Jurkat, Clone E6-1 (cell line): ENCODE results near the gene ADCYAP1. TPM values are rescaled to one million over a fixed set of nuclear protein-coding genes. Genes with fewer than 3 reads are reported as not detected.
"Not testable (repeated sequence)": the region's sequence is repeated elsewhere in the genome, so short reads cannot be mapped to it uniquely, and the experiment has no call there.

Experiments used
- DNase-seq: peaks from one replicate; pipeline ENCODE4 v3.0.0-alpha.2; 2011; ENCODE audit warnings: low read depth, low spot score
- H3K4me3 ChIP-seq: 2 replicates; pipeline ENCODE4 v1.5.1; 2011; ENCODE audit warnings: mild to moderate bottlenecking, low read length, control low read depth, moderate library complexity
- polyA plus RNA-seq: library from polyadenylated mRNA; unstranded; fragments of >200 nt; gene quantifications from one replicate; pipeline ENCODE4 v1.2.1, GENCODE V29; 2012; ENCODE audit warnings: missing spikeins; ENCODE audit not compliant: insufficient read length, insufficient read depth

ADCYAP1 gene
- polyA plus RNA-seq, result 41.6 TPM

DNA sequence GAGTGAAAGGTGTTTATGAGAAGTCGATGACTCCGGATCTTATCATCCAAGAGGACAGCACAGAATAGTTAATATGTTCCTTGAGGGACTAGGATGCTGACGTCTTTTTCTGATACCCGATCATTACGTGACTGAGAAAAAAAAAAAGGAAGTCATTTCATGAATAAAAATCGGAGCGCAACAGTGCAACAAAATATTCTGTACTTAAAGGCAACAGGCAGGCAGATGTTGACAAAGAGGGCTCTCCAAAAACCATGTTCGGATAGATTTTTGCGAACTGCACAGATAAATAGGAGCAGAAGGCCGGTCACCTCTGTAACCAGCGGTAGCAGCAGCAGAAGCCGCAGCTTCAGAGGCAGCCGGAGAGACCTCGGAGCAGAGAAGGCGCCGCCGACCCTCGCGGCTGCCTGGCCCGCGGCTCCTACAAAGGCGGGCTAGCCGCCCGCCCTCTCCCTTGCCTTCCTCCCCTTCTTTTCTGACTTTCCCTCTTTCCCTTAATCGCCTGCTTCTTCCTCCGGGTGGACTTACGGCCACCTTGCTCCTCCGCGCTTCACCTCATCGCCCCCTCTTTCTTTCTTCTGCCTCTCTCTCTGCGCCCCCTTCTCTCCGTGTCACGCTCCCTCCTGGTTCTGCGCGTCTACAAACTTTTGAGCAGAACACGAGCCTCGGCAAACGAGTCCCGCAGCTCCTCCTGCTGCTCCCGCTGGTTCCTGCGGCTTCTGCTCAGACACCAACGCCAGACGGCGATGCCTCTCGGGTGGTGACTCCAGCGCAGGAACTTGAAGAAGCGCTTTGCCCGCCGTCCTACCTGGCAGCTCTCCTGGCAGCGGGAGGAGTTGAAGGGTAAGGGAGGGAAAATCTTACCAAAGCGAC is at the start of gene ADCYAP1:
TSS of gene ADCYAP1 (plus strand) at position 654 of the 873 bp plus-strand sequence. CDS start 516 bp downstream, outside the sequence.
- H3K4me3 ChIP-seq, result no peak within 1 kb of the TSS
- no peak for DNase-seq

DNA sequence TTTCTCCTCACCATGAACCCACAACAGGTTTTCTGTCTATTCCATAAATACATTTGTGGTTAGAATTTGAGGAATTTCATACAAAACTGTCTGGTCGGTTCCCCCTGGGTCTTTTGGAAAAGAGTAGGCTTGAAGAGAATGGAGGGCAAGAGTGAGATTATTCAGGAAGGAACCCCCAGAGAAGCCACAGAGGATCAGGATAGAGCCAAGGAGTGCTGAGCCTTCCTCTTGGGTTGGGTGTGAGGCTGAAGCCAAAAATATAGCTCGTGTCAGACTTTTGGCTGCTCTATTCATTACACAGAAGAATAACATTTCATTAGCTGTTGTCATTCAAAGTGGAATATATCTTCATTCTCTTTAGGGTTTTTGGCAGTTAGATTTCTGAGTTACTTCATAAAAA is 46.7 kb upstream of the ADCYAP1 start:
- no peak overlapping the region for H3K4me3 ChIP-seq
- DNase-seq, result no peak

DNA sequence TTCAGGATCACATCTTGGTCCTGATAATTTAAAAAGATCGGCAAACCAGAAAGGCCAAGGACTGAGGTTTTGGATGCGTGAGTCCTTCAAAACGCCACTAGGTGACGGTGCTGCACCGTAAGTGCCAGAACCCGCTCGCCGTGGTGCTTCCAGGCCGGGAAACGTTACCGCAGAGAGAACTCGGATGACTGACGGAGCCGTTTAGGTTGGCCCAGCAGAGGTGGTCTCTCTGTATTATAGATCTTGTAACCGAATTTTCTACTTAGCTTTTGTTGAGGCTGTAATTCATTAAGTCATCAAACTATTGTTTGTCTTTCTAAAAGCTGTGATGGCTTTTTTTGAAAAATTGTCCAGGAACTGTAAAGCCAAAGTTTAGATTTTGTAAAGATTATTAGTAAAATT is 39.8 kb upstream of the ADCYAP1 start:
- H3K4me3 ChIP-seq, result no peak overlapping the region
- peak; percentile 82 for DNase-seq

DNA sequence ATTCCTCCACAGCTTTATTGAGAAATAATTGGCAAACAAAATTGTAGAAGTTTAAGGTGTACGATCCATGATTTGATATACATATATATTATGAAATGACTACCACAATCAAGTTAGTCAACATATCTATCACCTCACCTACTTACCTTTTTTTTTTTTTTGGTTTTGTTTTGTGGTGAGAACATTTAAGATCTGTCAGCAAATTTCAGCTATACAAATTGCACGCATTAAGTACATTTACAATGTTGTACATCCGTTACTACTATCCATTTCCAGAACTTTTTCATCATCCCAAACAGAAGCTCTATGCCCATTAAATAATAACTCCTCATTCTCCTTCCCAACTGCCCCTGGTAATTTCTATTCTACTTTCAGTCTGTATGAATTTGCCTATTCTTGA is 37.4 kb upstream of the ADCYAP1 start:
- DNase-seq, result no peak
- no peak overlapping the region for H3K4me3 ChIP-seq

DNA sequence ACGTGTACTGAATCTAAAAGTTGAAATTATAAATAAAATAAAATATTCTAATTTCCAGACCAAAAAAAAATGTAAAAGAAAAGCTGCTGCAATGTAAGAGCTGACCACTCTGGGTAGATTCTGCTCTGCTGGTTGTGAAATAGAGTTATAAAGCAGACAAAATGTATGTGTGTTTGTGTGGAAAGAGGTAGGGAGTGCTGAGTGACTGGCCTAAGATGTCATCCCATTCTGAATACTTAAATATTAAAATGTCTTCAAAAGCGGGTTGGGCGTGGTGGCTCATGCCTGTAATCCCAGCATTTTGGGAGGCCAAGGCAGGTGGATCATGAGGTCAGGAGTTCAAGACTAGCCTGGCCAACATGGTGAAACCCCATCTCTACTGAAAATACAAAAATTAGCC is 31.2 kb upstream of the ADCYAP1 start:
- not testable (repeated sequence) for H3K4me3 ChIP-seq, DNase-seq

DNA sequence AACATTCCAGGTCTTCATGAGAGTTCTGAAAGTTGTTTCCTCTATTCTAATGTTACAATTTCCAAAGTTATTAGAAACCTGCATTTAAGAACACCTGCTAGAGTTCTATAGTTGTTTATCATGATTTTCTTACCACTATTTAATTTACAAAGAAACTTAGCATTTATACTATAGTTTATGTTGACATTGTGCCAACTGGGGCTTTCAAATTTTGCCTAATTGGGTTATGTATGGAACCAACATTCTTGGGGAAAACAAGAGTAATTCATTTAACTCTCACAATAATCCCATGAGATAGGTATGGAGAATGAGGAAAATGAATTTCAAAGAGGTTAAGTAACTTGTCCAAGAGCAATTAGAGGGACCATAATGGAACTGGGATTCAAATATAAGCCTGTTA is 28.8 kb upstream of the ADCYAP1 start:
- no peak overlapping the region for H3K4me3 ChIP-seq
- no peak for DNase-seq

DNA sequence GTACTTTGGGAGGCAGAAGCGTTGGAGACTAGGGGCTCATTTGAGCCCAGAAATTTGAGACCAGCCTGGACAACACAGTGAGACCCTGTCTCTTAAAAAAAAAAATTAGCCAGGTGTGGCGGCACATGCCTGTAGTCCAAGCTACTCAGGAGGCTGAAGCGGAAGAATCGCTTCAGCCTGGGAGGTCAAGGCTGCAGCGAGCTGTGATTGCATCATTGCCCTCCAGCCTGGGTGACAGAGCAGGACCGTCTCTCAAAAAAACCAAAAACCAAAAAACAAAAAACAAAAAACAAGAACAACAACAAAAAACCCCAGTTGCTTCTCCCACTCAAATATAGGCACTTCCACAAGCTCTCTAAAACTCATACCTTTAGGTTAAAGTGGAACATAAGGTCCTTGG is 27.4 kb upstream of the ADCYAP1 start:
- no peak overlapping the region for H3K4me3 ChIP-seq
- DNase-seq, result no peak

DNA sequence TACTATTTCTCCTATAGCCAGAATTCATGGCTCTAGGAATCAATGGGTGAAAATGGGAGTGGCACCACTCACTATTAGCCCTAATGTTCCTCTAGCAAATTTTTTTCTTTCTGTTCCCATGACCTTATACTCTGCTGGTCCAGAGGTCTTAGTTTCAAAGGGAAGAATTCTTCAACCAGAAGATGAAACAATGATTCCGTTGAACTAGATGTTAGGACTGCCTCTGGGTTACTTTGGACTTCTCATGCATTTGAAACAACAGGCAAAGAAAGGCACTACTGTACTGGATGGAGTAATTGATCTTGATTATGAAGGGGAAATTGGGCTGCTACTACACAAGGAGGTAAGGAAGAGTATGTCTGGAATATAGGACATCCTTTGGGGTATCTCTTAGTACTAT is 18.6 kb upstream of the ADCYAP1 start:
- DNase-seq, result no peak
- no peak overlapping the region for H3K4me3 ChIP-seq

DNA sequence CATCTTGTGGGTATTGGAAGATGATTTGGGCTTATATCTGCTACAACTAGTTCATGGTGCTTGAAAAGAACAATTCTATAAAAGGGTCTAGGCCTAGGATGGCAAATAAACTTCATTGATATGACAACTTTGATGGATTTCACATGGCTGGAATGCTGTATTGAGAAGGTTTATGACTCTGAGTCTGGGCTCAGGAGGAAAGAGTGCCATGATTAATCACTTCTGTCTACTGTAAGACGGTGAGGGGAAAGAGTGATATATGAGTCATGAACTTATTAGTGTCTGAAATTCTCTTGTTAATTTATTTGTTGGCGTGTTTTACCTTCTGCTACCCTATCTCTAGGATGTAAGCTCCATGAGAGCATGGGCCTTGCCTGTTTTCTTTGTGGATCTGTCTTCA is 17.0 kb upstream of the ADCYAP1 start:
- DNase-seq, result no peak
- H3K4me3 ChIP-seq, result no peak overlapping the region

DNA sequence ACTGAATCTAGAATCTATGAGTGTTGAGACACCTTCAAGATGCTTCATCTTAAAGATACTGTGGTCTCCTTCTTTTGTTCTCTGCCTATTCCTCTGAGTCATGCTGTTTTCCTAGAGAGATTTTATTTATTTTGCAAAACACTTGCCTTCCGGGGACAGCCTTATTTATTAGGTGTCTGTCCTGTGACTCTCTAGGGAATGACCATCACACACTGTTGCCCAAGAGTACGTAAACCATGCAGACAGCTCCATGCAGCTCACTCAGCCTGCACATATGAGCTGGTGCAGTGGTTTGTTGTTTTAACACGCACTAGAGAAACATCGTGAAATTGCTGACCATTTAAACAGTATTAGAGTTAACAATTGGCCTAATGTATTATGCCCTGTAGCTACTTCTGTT is 12.4 kb upstream of the ADCYAP1 start:
- no peak for DNase-seq
- no peak overlapping the region for H3K4me3 ChIP-seq

DNA sequence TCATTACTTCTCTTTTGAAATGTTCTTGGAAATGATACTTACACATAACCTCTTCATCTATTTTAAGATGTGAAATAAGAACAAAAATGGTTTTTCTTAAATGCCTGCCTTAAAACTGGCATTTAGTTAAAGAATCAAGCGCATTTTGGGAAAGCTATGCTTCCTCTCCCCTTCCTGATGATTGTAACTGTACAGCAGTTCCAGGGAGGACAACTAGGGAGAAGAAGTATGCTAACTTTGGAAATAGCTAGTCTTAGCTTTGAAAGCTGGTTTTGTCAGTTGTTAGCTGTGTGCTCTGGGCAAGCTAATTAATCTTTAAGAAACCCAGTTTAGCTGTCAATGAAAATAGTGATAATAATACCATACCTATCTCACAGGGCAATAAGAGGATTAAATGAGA is 8.4 kb upstream of the ADCYAP1 start:
- no peak overlapping the region for H3K4me3 ChIP-seq
- no peak for DNase-seq

DNA sequence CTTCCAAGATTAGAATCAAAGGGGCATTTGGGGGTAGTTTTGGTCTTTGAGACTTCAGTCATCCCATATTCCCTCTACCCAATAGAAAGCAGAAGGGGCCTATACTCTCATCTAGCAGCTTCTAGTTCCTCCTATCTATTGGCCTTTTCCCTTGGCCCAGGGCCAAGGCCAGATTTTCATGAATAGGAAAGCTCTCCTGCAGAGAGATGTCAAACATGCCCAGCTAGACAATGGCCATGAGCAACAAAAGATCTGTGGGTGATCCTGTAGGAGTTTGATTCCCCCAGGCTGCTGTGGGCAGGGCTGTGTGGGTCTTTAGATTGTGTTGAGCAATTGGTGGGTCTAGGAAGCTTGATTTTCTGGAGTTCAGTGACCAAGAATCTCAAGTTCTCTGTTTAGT is 2.9 kb upstream of the ADCYAP1 start:
- no peak overlapping the region for H3K4me3 ChIP-seq
- no peak for DNase-seq

DNA sequence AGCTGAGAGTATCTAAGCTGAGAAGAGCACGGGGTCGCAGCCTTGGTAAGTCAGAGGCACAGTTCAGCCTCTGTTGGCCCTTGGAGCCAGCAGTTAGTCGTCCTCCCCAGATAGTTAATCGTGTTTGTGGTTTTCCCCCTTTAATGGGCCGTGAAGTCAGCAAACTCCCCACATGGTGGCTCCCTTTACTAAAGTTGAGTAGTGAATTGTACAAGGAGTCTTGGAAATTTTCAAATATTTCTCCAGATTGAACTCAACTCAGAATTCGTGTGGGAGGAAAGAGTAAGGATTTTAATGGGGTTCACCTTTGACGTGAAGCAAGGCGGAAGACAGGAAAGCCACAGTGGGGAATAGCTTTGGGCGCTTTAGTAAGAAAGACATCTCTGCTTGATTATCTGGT is 2.4 kb upstream of the ADCYAP1 start:
- H3K4me3 ChIP-seq, result no peak overlapping the region
- DNase-seq, result no peak

DNA sequence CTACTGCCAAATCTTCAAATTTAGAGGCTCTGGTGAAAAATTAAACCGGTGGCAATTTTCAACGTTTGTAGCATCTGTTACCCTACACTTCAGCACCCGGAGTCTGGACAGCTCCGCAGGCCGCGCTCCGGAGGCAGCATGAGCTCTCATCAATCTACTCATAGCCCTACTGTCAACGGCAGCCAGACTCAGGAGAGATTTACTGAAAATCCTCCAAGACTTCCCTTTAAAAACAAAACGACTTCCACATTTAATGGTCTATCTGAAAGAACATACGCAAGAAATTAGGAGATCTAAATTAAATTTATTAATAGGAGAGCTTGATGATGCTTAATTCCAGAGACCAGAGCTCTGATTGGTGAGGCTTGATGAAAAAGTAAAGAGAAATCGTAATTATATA is 970 bp upstream of the ADCYAP1 start:
- peak; percentile 71 for DNase-seq

DNA sequence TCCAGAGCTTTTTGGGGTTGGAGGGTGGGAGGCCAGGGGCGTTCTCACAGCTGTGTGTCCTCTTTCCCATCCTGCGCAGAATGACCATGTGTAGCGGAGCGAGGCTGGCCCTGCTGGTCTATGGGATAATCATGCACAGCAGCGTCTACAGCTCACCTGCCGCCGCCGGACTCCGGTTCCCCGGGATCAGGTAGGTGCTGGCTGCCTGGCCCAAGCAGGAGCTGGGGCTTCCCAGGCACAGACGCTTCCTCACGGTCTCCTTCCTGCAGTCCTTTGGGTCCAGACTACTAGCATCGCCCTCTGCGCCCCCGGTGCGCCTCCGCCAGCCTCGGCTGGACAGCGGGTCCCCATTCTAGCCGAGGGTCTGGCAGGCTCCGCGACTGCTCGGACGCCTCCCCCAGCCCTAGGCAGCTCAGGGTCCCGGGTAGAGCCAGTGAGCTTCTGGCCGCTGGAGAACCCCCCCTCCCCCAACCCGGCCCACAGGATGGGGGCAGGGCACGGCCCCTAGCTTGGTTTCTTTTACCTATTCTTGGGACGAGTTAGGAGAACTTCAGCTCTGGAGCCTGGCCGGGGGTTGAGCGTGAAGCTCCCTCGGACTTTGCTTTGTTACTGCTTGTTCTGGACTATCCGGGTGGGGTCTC is 756 bp downstream of the ADCYAP1 start:
- no peak for DNase-seq
- no peak overlapping the region for H3K4me3 ChIP-seq

More for the DNA sequence above, 970 bp upstream of the ADCYAP1 start:
- H3K4me3 ChIP-seq, result no peak overlapping the region

DNA sequence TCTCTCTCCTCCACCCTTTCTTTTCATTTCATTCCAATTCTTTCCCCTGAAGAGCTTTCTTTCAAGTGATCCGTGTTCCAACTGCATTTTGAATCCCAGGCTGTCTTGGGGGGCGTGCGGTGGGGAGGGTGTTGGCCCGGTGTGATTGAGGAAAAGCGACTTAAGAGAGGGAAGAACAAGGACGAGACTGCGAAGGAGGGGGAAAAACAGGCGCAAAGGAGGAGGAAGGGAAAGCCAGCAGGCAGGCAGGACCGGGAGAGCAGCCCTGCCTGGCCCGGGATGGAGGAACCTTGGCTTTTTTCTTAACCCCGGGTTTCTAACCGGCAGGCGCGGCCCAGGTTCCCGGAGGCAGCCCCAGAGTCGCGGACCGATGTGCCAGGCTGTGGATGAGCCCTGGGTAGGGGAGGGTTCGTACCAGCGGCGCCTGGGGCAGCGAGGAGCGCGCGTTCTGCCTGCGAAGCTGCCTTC is 1.3 kb downstream of the ADCYAP1 start:
- H3K4me3 ChIP-seq, result no peak overlapping the region
- no peak for DNase-seq

DNA sequence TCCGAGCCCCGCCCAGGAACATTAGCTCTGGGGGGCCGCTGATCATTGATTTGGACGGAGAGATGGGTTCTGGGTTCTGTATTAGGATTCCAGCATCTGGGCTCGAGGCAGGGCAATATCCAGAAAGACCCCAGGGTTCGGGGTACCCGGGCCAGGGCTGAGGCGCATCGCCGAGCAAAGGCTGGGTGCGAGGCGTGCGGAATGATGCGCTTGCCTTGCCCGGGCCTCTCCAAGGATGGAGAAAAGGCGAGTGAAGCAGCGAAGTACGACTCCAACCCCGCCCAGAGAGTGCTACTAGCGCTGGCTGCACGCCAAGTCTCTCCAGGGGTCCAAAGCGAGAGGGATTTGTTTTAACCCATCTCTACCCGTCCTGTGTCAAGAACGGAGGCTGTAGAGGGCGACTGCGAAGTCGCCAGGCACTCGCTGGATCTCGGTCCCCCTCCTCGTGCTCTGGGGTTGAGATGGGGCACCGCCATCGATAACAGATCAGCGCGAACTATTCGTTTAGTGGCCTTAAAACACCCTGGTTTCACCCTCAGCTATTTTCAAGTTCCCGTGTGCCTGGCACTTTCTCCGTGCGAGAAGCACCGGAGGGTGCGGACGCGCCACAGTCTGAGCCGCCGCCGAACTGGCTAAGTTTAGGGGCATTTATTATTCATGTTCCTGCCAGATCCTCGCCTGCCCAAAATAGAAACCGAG is 1.9 kb downstream of the ADCYAP1 start:
- H3K4me3 ChIP-seq, result peak overlapping the region; percentile 80
- no peak for DNase-seq

DNA sequence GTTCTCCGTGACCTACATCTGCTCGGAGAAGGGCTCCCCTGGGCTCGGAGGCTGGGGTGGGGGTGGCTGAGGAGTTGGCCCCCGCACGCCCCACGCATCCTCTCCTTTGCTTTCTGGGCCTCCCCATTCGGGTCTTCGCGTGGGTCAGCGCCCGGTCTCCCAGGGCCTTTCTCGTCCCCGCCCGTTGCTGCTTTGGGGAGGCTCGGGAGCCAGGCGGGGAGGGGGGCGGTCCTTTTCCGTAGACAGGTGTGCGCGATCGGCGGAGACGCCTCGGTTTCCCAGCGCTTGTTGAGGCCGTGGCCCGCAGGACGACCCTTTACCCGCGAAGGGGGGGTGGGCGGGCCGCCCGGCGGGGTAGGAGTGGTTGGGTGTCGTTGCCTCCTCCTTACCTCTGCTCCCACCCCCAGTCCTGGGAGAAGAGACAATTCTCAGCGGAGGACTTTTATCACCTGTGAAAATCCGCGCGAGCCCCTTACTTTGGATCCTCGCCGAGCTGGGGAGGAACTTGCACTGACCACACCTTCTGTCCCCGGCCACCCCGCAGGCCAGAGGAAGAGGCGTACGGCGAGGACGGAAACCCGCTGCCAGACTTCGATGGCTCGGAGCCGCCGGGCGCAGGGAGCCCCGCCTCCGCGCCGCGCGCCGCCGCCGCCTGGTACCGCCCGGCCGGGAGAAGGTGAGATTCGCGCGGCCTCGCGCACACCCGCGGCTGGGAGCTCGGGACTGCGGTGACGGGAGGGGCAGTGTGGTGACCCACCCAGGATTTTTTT is 2.6 kb downstream of the ADCYAP1 start:
- peak overlapping the region; percentile 80 for H3K4me3 ChIP-seq
- DNase-seq, result no peak
